Type B pancreatic cell (in vitro differentiated cells): ENCODE data around the gene MAST4. TPM values are rescaled to one million over a fixed set of nuclear protein-coding genes. Genes with fewer than 3 reads are reported as not detected.
A peak's percentile ranks its signal among the peaks of the same experiment; 100 is the strongest.

Experiments
- DNase-seq: peaks from one replicate; pipeline ENCODE4 v3.0.0; 2021; ENCODE audit warnings: mixed read lengths; ENCODE audit not compliant: unreplicated experiment; ENCODE audit errors: extremely low spot score
- H3K27ac Mint-ChIP-seq: 2 replicates; pipeline ENCODE4 v1.8.0; 2021; ENCODE audit warnings: mild to moderate bottlenecking, mixed read lengths
- H3K27me3 Mint-ChIP-seq: 2 replicates; pipeline ENCODE4 v1.8.0; 2021; ENCODE audit warnings: mixed read lengths
- H3K36me3 Mint-ChIP-seq: 2 replicates; pipeline ENCODE4 v1.8.0; 2021; ENCODE audit warnings: mixed read lengths
- H3K4me1 Mint-ChIP-seq: one replicate; pipeline ENCODE4 v1.8.0; 2021; ENCODE audit warnings: mixed read lengths; ENCODE audit not compliant: unreplicated experiment
- H3K4me3 Mint-ChIP-seq: 2 replicates; pipeline ENCODE4 v1.8.0; 2021; ENCODE audit warnings: mild to moderate bottlenecking, mixed read lengths
- H3K9me3 Mint-ChIP-seq: 2 replicates; pipeline ENCODE4 v1.8.0; 2021; ENCODE audit warnings: mixed read lengths
- total RNA-seq: library from RNA; stranded (reverse); gene quantifications from 2 replicates; pipeline ENCODE4 v1.2.1, GENCODE V29; 2021; ENCODE audit warnings: low replicate concordance
- TF ChIP-seq, protein P1 (sequence below): fragments of 200-600 bp; sonication (generic); conservative IDR thresholded peaks from 2 replicates; pipeline ENCODE4 v1.5.0; 2021; ENCODE audit warnings: antibody characterized with exemption, mild to moderate bottlenecking

MAST4 gene
- total RNA-seq, 1 donor from 2014 or later, result 23.0 TPM

DNA sequence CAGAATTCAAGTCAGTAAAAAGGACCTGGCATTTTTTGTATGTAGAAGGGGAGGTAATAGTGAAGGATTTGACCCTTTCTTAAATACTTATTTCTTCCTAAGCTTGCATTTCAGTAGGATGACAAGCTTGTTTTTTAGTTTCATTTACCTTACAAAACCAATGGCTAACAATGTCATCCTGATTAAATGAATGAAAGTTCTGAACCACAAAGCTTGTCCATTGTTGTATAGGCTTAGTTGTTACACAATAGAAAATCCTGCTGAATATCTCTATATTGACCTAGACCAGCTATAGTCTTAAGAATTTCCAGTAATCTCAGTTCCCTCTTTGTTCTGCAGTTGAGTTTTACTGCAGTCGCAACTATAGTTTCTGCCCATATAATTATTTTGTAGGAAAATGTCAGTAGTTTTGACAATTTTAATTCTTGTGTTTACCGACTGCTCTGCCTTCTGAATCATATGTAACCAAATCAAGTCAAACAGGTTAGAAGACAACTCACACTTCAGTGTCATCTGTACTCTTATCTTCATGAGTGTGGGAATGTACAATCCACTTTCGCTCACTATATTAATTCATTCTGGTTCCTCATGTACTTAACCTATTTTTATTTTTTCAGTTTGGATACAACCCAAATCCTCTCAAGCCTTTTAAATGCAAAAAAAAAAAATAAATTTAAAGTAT, 404.7 kb downstream of the MAST4 start:
- H3K4me3 Mint-ChIP-seq, result no peak overlapping the region
- no peaks in the 10 kb centered on the region for H3K36me3 Mint-ChIP-seq
- no peak for DNase-seq
- H3K4me1 Mint-ChIP-seq, result peaks cover 16% of the 10 kb centered on the region
- no peaks in the 10 kb centered on the region for H3K27me3 Mint-ChIP-seq
- H3K9me3 Mint-ChIP-seq, result no peaks in the 10 kb centered on the region
- TF ChIP-seq, protein P1, sequence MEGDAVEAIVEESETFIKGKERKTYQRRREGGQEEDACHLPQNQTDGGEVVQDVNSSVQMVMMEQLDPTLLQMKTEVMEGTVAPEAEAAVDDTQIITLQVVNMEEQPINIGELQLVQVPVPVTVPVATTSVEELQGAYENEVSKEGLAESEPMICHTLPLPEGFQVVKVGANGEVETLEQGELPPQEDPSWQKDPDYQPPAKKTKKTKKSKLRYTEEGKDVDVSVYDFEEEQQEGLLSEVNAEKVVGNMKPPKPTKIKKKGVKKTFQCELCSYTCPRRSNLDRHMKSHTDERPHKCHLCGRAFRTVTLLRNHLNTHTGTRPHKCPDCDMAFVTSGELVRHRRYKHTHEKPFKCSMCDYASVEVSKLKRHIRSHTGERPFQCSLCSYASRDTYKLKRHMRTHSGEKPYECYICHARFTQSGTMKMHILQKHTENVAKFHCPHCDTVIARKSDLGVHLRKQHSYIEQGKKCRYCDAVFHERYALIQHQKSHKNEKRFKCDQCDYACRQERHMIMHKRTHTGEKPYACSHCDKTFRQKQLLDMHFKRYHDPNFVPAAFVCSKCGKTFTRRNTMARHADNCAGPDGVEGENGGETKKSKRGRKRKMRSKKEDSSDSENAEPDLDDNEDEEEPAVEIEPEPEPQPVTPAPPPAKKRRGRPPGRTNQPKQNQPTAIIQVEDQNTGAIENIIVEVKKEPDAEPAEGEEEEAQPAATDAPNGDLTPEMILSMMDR, result no peak
- peak overlapping the region; percentile 61 for H3K27ac Mint-ChIP-seq

DNA sequence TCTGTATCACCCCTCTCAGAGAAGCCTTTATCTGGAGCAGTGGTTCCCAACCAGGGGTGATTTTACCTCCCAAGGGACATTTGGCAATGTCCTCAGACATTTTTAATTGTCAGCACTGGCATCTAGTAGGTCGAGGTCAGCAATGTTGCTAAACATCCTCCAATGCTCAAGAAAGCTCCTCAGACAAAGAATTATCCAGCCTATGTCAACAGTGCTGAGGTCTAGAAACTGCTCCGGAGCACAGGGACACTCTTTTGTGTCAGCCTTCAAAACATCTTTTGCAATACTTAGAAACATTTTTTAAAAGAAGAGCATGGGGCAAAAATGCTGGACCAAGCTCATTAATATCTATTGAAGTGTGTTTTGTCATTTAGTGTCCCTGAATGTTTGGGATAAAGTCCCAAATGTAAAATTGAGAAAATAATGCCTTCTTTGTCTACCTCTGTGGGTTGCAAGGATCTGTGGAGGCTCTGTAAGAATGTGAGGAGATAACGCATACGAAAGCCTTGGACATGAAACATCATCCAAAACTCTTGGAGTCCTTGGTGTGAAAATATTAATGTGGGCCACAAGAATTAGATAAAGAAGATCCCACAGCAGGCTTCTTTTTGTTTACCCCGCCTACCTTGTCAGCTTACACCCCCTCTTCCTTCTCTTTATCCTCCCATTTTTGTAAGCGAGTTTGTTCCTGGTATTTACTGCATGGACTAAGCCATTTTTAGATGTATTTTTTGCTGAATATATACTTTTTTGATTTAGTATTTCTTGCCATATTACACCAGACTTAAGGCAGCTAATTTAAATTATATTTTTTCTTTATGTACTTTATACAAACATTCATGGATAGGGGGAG, 406.9 kb downstream of the MAST4 start:
- DNase-seq, result no peak
- Mint-ChIP-seq H3K27me3 (no peaks in the 10 kb centered on the region), H3K9me3 (no peaks in the 10 kb centered on the region), H3K4me1 (peaks cover 28% of the 10 kb centered on the region), H3K4me3 (peak overlapping the region; percentile 87), H3K36me3 (no peaks in the 10 kb centered on the region), H3K27ac (peak overlapping the region; percentile 98)
- TF ChIP-seq, protein P1, result no peak

DNA sequence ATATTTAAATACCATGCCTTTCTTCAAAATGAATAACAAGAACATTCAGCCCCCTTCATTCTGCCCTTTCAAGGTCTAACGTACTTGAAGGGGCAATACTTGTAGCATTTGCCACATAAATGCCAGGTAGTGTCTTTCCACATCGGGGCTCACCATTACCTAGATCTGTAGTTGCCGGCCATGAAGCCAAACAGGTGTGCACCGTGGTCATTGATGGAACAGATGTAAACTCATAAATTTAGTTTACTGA, 407.4 kb downstream of the MAST4 start:
- Mint-ChIP-seq H3K36me3 (no peaks in the 10 kb centered on the region), H3K4me3 (peak overlapping the region; percentile 87), H3K9me3 (no peaks in the 10 kb centered on the region), H3K27me3 (no peaks in the 10 kb centered on the region), H3K4me1 (peaks cover 28% of the 10 kb centered on the region), H3K27ac (peak overlapping the region; percentile 98)
- DNase-seq, result no peak
- TF ChIP-seq, protein P1, result no peak

DNA sequence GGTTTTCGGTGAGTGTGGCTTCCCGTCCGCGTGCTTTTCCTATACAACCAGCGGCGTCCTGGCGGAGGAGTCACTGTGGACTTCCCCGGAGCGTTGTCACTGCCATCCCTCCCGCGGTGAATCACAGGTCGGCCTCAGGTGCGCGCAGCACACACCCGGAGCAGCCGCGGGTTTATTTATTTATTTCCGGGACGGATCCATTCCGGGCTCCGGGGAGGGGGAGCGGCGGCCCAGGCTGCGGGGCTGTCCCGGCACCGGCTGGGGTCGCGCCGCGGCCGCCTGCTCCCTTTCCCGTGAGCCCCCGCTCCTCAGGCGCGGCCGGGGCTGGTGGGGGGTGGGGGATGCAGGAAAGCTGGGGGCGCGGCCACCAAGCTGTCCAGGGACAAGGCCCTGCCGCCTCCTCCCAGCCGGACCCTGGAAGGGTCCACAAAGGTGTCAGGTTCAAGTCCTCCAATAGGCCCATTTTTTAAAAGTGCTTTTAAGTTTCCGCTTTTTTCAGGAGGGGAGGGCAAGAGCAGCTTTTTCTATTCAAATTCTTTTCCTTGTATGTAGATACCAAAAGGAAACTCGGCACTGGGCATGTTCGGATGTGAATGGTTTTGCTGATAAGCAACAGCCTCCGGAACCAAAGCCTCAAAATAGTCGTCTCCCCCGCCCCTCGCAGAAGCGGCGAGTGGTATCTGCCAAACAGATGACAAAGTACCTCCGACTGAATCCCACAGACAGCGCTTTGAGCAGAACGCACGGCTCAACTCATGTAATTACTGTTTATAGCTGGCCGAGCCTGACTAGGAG, 407.9 kb downstream of the MAST4 start:
- H3K27ac Mint-ChIP-seq, result peak overlapping the region; percentile 98
- H3K27me3 Mint-ChIP-seq, result no peaks in the 10 kb centered on the region
- TF ChIP-seq, protein P1, result no peak
- H3K9me3 Mint-ChIP-seq, result no peaks in the 10 kb centered on the region
- peak; percentile 83 for DNase-seq
- H3K36me3 Mint-ChIP-seq, result peaks cover 3% of the 10 kb centered on the region
- peak overlapping the region; percentile 94 for H3K4me3 Mint-ChIP-seq
- peaks cover 33% of the 10 kb centered on the region for H3K4me1 Mint-ChIP-seq

DNA sequence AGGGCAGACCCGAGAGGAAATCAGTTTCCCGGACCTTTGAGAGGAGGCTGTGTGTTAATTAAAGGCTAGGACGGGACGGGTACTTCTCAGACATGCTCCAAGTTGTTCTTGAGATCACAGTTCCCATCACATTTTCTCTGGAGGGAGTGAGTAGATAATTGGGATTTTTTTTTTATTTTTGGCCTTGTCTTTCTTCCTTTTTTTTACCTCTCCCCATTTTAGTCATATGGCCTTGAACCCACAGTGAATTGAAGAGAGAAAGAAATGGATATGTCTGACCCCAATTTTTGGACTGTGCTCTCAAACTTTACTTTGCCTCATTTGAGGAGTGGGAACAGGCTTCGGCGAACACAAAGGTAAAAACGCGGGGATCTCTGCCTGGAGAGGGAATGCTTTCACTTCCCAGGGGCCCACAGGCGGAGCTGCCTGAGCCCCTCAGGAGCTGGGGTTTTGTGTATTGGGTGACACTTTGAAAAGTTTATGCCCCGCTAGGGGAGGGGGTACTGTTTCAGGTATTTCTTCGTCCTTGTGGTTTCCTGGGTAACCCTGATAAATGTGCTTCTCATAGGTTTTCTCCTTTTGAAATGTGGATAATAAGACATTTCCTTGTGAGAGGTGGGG, 408.6 kb downstream of the MAST4 start:
- DNase-seq, result no peak
- TF ChIP-seq, protein P1, result no peak
- peak overlapping the region; percentile 94 for H3K4me3 Mint-ChIP-seq

More for the DNA sequence above, 408.6 kb downstream of the MAST4 start:
- H3K4me1 Mint-ChIP-seq, result peaks cover 38% of the 10 kb centered on the region
- peak overlapping the region; percentile 98 for H3K27ac Mint-ChIP-seq
- peaks cover 4% of the 10 kb centered on the region for H3K36me3 Mint-ChIP-seq
- peaks cover 4% of the 10 kb centered on the region for H3K9me3 Mint-ChIP-seq
- H3K27me3 Mint-ChIP-seq, result no peaks in the 10 kb centered on the region
